Right renal pelvis (tissue), 4 donors: ENCODE data around the gene GDF11. TPM values are rescaled to one million over a fixed set of nuclear protein-coding genes. Genes with fewer than 3 reads are reported as not detected.
"Not testable (repeated sequence)": the region's sequence is repeated elsewhere in the genome, so short reads cannot be mapped to it uniquely, and the experiment has no call there.

Source experiments
- DNase-seq, 4 donors: peaks; one replicate each; pipeline ENCODE4 v3.0.0-alpha.2; 2013; ENCODE audit warnings: low read depth in 4 of 4, low spot score in 3 of 4, missing footprints in 1 of 4
- polyA plus RNA-seq, 4 donors: library from polyadenylated mRNA; unstranded; fragments of 120-200 nt; gene quantifications; one replicate each; pipeline ENCODE4 v1.2.1, GENCODE V29; 2013; ENCODE audit not compliant: insufficient read length in 4 of 4

The GDF11 gene
- polyA plus RNA-seq, 4 donors, result 22.3 to 25.2 (median 24.5) TPM

- DNase-seq, result no peak
Observed at GRCh38 chr12:55737581-55738122, 5.3 kb upstream of the GDF11 start.

GRCh38 chr12:55738123-55739024 lies 4.5 kb upstream of the GDF11 start:
- peak in 3 of 4 donors; percentile 85 to 90 (median 89) for DNase-seq

- no peak for DNase-seq
Observed at GRCh38 chr12:55739025-55739378, 3.9 kb upstream of the GDF11 start.

- no peak for DNase-seq
Observed at GRCh38 chr12:55741931-55742680, 816 bp upstream of the GDF11 start.

GRCh38 chr12:55743406-55744339 lies 751 bp downstream of the GDF11 start:
- DNase-seq, result no peak

GRCh38 chr12:55744340-55745030 lies 1.6 kb downstream of the GDF11 start:
- no peak for DNase-seq

- DNase-seq, result peak in 3 of 4 donors; percentile 71 to 78 (median 77)
Observed at GRCh38 chr12:55745361-55746173, 2.6 kb downstream of the GDF11 start.

- DNase-seq, result no peak
Observed at GRCh38 chr12:55746174-55746912, 3.4 kb downstream of the GDF11 start.

- DNase-seq, result no peak
Observed at GRCh38 chr12:55746913-55747231, 4.0 kb downstream of the GDF11 start.

GRCh38 chr12:55748230-55748993 lies 5.5 kb downstream of the GDF11 start:
- DNase-seq, result no peak

GRCh38 chr12:55755246-55755645 lies 12.3 kb downstream of the GDF11 start:
- no peak for DNase-seq

GRCh38 chr12:55757701-55758100 lies 14.8 kb downstream of the GDF11 start:
- no peak for DNase-seq

GRCh38 chr12:55758575-55758974 lies 15.7 kb downstream of the GDF11 start:
- DNase-seq, result not testable (repeated sequence)

GRCh38 chr12:55760663-55761062 lies 17.7 kb downstream of the GDF11 start:
- no peak for DNase-seq

- DNase-seq, result no peak
Observed at GRCh38 chr12:55762646-55763045, 19.7 kb downstream of the GDF11 start.

- DNase-seq, result peak in 1 of 4 donors; percentile 15
Observed at GRCh38 chr12:55765736-55766290, 22.9 kb downstream of the GDF11 start.

GRCh38 chr12:55767156-55767555 lies 24.2 kb downstream of the GDF11 start:
- DNase-seq, result no peak
